ENCODE results near the gene AASDHPPT.

AASDHPPT gene

DNA sequence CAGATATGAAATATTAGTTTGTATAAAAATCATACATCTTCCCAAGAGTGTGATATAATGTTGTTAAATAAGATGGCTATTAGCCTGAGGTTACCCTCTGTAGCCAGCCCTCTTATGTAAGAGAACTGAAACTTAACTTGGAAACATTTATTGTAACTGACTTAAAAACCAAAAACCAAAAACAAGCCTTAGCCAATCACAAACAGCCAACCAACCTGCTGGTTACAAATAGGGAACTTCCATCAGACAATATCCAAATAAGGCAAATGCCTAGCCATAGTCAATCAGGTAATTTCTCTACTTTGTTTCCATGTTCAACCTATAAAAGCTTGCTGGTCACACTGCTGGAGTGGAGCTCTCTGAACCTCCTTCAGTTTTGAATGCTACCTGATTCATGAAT lies 14.5 kb upstream of the AASDHPPT start:
- Histone ChIP-seq H2AFZ (ENCODE audit: low read length) (no peak overlapping the region), H3K79me2 (ENCODE audit: insufficient read depth, low read length) (no peaks in the 10 kb centered on the region), H3K4me3 (ENCODE audit: low read length, poor library complexity, severe bottlenecking) (no peak overlapping the region), H3K9me2 (replicated peaks; ENCODE audit: low read depth, low read length) (no peaks in the 10 kb centered on the region), H3K4me2 (ENCODE audit: low read depth, low read length, poor library complexity, severe bottlenecking) (no peak overlapping the region), H3F3A (ENCODE audit: low read depth) (no peaks in the 10 kb centered on the region), H4K20me1 (ENCODE audit: insufficient read depth, low read length, poor library complexity, severe bottlenecking) (no peaks in the 10 kb centered on the region), H3K27me3 (ENCODE audit: insufficient read depth, low read length, poor library complexity, severe bottlenecking) (no peaks in the 10 kb centered on the region), H3K36me3 (ENCODE audit: insufficient read depth, low read length) (no peaks in the 10 kb centered on the region), H3K9me3 (ENCODE audit: insufficient read depth, low read depth, low read length) (no peaks in the 10 kb centered on the region), H3K9ac (ENCODE audit: low read depth, low read length, poor library complexity, severe bottlenecking) (no peak overlapping the region), H3K4me1 (ENCODE audit: insufficient read depth, low read length, poor library complexity, severe bottlenecking) (no peaks in the 10 kb centered on the region)
- TF ChIP-seq, protein P1, sequence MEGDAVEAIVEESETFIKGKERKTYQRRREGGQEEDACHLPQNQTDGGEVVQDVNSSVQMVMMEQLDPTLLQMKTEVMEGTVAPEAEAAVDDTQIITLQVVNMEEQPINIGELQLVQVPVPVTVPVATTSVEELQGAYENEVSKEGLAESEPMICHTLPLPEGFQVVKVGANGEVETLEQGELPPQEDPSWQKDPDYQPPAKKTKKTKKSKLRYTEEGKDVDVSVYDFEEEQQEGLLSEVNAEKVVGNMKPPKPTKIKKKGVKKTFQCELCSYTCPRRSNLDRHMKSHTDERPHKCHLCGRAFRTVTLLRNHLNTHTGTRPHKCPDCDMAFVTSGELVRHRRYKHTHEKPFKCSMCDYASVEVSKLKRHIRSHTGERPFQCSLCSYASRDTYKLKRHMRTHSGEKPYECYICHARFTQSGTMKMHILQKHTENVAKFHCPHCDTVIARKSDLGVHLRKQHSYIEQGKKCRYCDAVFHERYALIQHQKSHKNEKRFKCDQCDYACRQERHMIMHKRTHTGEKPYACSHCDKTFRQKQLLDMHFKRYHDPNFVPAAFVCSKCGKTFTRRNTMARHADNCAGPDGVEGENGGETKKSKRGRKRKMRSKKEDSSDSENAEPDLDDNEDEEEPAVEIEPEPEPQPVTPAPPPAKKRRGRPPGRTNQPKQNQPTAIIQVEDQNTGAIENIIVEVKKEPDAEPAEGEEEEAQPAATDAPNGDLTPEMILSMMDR (conservative IDR thresholded peaks at IDR 0.05; ENCODE audit: low read length): no peak
- TF ChIP-seq EZH2phosphoT487 (IDR thresholded peaks at IDR 0.05; ENCODE audit: borderline replicate concordance): no peak

DNA sequence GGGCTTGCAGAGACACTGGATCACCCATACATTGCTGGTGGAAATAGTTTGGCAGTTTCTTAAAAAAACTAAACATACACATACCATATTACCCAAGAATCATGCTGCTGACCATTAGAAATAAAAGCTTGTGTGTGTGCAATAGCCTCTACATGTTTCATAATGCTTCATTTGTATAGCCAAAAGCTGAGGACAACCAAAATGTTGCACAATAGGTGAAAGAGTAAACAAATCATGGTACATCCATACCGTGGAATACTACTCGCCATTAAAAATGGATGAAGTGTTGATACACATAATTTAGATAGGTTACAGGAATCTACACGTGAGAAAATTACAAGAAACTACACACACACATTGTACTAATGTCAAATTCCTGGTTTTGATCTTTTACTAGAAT lies 6.9 kb upstream of the AASDHPPT start:
- H3K9me2 ChIP-seq (replicated peaks; ENCODE audit: low read depth, low read length): no peaks in the 10 kb centered on the region
- no peak overlapping the region for H3K9ac ChIP-seq (ENCODE audit: low read depth, low read length, poor library complexity, severe bottlenecking)
- H2AFZ ChIP-seq (ENCODE audit: low read length): no peak overlapping the region
- no peak overlapping the region for H3K4me3 ChIP-seq (ENCODE audit: low read length, poor library complexity, severe bottlenecking)
- H3K27me3 ChIP-seq (ENCODE audit: insufficient read depth, low read length, poor library complexity, severe bottlenecking): no peaks in the 10 kb centered on the region
- peaks cover 3% of the 10 kb centered on the region for H3K4me1 ChIP-seq (ENCODE audit: insufficient read depth, low read length, poor library complexity, severe bottlenecking)
- no peaks in the 10 kb centered on the region for H3K9me3 ChIP-seq (ENCODE audit: insufficient read depth, low read depth, low read length)
- H3F3A ChIP-seq (ENCODE audit: low read depth): no peaks in the 10 kb centered on the region
- H3K79me2 ChIP-seq (ENCODE audit: insufficient read depth, low read length): no peaks in the 10 kb centered on the region
- TF ChIP-seq, protein P1 (conservative IDR thresholded peaks at IDR 0.05; ENCODE audit: low read length): no peak
- TF ChIP-seq EZH2phosphoT487 (IDR thresholded peaks at IDR 0.05; ENCODE audit: borderline replicate concordance): no peak
- no peak overlapping the region for H3K4me2 ChIP-seq (ENCODE audit: low read depth, low read length, poor library complexity, severe bottlenecking)
- H4K20me1 ChIP-seq (ENCODE audit: insufficient read depth, low read length, poor library complexity, severe bottlenecking): no peaks in the 10 kb centered on the region
- H3K36me3 ChIP-seq (ENCODE audit: insufficient read depth, low read length): no peaks in the 10 kb centered on the region

DNA sequence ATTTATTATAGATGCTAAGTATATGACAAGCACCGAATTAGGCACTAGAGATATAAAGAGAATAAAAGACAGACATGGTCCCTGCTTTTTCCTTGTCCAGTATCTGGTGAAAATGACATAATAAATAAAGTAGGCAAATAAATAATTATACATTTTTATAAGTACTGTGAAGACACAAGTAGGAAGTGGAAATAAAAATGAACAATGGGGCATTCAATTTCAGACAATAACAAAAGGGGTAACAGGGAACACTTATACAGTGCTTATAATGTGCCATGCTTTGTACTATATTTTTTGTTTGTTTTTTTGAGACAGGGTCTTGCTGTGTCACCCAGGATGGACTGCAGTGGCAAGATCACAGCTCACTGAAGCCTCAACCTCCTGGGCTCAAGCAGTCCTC lies 4.7 kb upstream of the AASDHPPT start:
- TF ChIP-seq, protein P1 (conservative IDR thresholded peaks at IDR 0.05; ENCODE audit: low read length): no peak
- no peak for TF ChIP-seq EZH2phosphoT487 (IDR thresholded peaks at IDR 0.05; ENCODE audit: borderline replicate concordance)
- Histone ChIP-seq H4K20me1 (ENCODE audit: insufficient read depth, low read length, poor library complexity, severe bottlenecking) (peaks cover 2% of the 10 kb centered on the region), H3F3A (ENCODE audit: low read depth) (no peaks in the 10 kb centered on the region), H3K4me1 (ENCODE audit: insufficient read depth, low read length, poor library complexity, severe bottlenecking) (peaks cover 10% of the 10 kb centered on the region), H3K9me2 (replicated peaks; ENCODE audit: low read depth, low read length) (no peaks in the 10 kb centered on the region), H3K9me3 (ENCODE audit: insufficient read depth, low read depth, low read length) (no peaks in the 10 kb centered on the region), H3K27me3 (ENCODE audit: insufficient read depth, low read length, poor library complexity, severe bottlenecking) (no peaks in the 10 kb centered on the region), H3K79me2 (ENCODE audit: insufficient read depth, low read length) (peaks cover 3% of the 10 kb centered on the region), H2AFZ (ENCODE audit: low read length) (no peak overlapping the region), H3K9ac (ENCODE audit: low read depth, low read length, poor library complexity, severe bottlenecking) (no peak overlapping the region), H3K4me3 (ENCODE audit: low read length, poor library complexity, severe bottlenecking) (no peak overlapping the region), H3K4me2 (ENCODE audit: low read depth, low read length, poor library complexity, severe bottlenecking) (no peak overlapping the region), H3K36me3 (ENCODE audit: insufficient read depth, low read length) (no peaks in the 10 kb centered on the region)
